ENCODE measurements around the gene BBS2. TPM values are rescaled to one million over a fixed set of nuclear protein-coding genes. Genes with fewer than 3 reads are reported as not detected.

The BBS2 gene
- total and polyA plus RNA-seq, 2 experiments from 2014 or later = 31.5 to 39.0 TPM

- Histone ChIP-seq H2AFZ (no peak overlapping the region), H3K9me2 (replicated peaks; ENCODE audit: insufficient read depth) (no peaks in the 10 kb centered on the region), H3K4me3 (no peak overlapping the region), H4K20me1 (ENCODE audit: insufficient read depth, poor library complexity, severe bottlenecking) (no peaks in the 10 kb centered on the region), H3K79me2 (no peaks in the 10 kb centered on the region), H3K4me1 (ENCODE audit: insufficient read depth) (no peaks in the 10 kb centered on the region), H3K9me3 (ENCODE audit: low read depth) (no peaks in the 10 kb centered on the region), H3K27me3 (peaks cover 14% of the 10 kb centered on the region), H3K36me3 (replicated peaks; ENCODE audit: insufficient read depth, low read depth) (no peaks in the 10 kb centered on the region), H3K4me2 (no peak overlapping the region), H3K27ac (no peak overlapping the region)
- 83% methylated on average over 4 of the region's 4 CpGs for WGBS (ENCODE audit: low lambda C conversion rate, missing lambda C conversion rate)
- TF ChIP-seq EZH2phosphoT487 (IDR thresholded peaks at IDR 0.05; ENCODE audit: low read depth, severe bottlenecking, unreplicated experiment) (no peak), CTCF (IDR thresholded peaks at IDR 0.05; ENCODE audit: poor library complexity) (no peak), EZH2 (IDR thresholded peaks at IDR 0.05; ENCODE audit: borderline replicate concordance) (no peak)
- no peak for DNase-seq (ENCODE audit: low spot score)
These were observed 19.8 kb upstream of the BBS2 start for GRCh38 chr16:56539656-56540055.

- 93% methylated on average over 7 of the region's 7 CpGs for WGBS (ENCODE audit: low lambda C conversion rate, missing lambda C conversion rate)
- Histone ChIP-seq H4K20me1 (ENCODE audit: insufficient read depth, poor library complexity, severe bottlenecking) (no peaks in the 10 kb centered on the region), H3K4me1 (ENCODE audit: insufficient read depth) (no peaks in the 10 kb centered on the region), H3K4me3 (no peak overlapping the region), H2AFZ (no peak overlapping the region), H3K79me2 (no peaks in the 10 kb centered on the region), H3K9me3 (ENCODE audit: low read depth) (no peaks in the 10 kb centered on the region), H3K36me3 (replicated peaks; ENCODE audit: insufficient read depth, low read depth) (no peaks in the 10 kb centered on the region), H3K27me3 (peaks cover 26% of the 10 kb centered on the region), H3K4me2 (no peak overlapping the region), H3K27ac (no peak overlapping the region), H3K9me2 (replicated peaks; ENCODE audit: insufficient read depth) (no peaks in the 10 kb centered on the region)
- no peak for TF ChIP-seq EZH2phosphoT487 (IDR thresholded peaks at IDR 0.05; ENCODE audit: low read depth, severe bottlenecking, unreplicated experiment)
- TF ChIP-seq EZH2 (IDR thresholded peaks at IDR 0.05; ENCODE audit: borderline replicate concordance) = no peak
- TF ChIP-seq CTCF (IDR thresholded peaks at IDR 0.05; ENCODE audit: poor library complexity) = no peak
- no peak for DNase-seq (ENCODE audit: low spot score)
These were observed 18.5 kb upstream of the BBS2 start for GRCh38 chr16:56538331-56538730.

DNA sequence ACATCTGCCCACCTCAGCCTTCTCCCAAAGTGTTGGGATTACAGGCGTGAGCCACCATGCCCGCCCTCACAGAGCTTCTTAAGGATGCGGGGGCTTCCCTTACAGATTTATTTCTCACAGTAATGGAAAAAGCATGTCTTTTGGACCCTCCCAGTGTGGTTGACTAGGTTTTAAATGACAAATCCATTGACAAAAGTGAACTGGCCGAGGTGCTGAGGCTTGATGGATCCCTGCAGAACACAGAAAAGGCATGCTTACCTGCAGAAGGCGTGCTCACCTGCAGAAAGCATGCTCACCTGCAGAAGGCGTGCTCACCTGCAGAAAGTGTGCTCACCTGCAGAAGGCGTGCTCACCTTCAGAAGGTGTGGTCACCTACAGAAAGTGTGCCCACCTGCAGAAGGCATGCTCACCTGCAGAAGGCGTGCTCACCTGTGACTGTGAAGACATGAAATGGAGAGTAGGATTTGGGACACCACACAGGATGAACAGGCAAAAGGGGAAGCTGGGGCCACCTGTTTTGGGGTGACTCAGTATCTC lies 15.1 kb upstream of the BBS2 start:
- H3K27ac ChIP-seq = no peak overlapping the region
- no peak overlapping the region for H2AFZ ChIP-seq
- 83% methylated on average over 8 of the region's 8 CpGs for WGBS (ENCODE audit: low lambda C conversion rate, missing lambda C conversion rate)
- H3K79me2 ChIP-seq = no peaks in the 10 kb centered on the region
- no peaks in the 10 kb centered on the region for H4K20me1 ChIP-seq (ENCODE audit: insufficient read depth, poor library complexity, severe bottlenecking)
- peaks cover 30% of the 10 kb centered on the region for H3K27me3 ChIP-seq
- H3K9me3 ChIP-seq (ENCODE audit: low read depth) = no peaks in the 10 kb centered on the region
- H3K9me2 ChIP-seq (replicated peaks; ENCODE audit: insufficient read depth) = no peaks in the 10 kb centered on the region
- H3K36me3 ChIP-seq (replicated peaks; ENCODE audit: insufficient read depth, low read depth) = no peaks in the 10 kb centered on the region
- no peaks in the 10 kb centered on the region for H3K4me1 ChIP-seq (ENCODE audit: insufficient read depth)
- H3K4me2 ChIP-seq = no peak overlapping the region
- no peak overlapping the region for H3K4me3 ChIP-seq
- no peak for TF ChIP-seq CTCF (IDR thresholded peaks at IDR 0.05; ENCODE audit: poor library complexity)
- TF ChIP-seq EZH2 (IDR thresholded peaks at IDR 0.05; ENCODE audit: borderline replicate concordance) = no peak
- no peak for TF ChIP-seq EZH2phosphoT487 (IDR thresholded peaks at IDR 0.05; ENCODE audit: low read depth, severe bottlenecking, unreplicated experiment)
- DNase-seq (ENCODE audit: low spot score) = no peak

Measured in hepatocyte (in vitro differentiated cells).